ENCODE measurements around the gene TTF2. TPM values are rescaled to one million over a fixed set of nuclear protein-coding genes. Genes with fewer than 3 reads are reported as not detected.
A peak's percentile ranks its signal among the peaks of the same experiment; 100 is the strongest.
"Not testable (repeated sequence)": the region's sequence is repeated elsewhere in the genome, so short reads cannot be mapped to it uniquely, and the experiment has no call there.

The TTF2 gene
- total and polyA plus RNA-seq, 4 experiments from 2014 or later = 5.7 to 29.5 (median 20.2) TPM

DNA sequence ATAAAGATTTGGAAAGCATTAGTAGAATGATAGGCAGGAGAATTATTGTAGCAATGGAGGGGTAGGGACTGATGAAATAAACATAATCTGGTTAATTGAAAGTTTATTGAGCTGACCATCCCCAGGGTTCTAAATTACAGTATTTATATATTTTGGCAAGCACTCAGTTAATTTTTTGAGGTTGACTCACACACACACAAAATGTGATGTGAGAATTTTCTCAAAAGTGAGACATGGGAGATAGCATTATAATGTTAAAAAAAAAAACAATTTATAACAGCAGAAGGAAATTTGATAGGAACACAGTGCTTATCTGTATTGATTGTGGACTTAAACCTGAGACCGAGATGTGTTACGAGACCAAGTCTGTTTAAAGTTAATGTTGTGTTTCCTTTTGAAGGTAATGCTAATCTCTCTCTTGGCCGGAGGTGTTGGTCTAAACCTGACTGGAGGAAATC is 36.9 kb downstream of the TTF2 start:
- H3K4me1 ChIP-seq (ENCODE audit: insufficient read depth, low read length) = peaks cover 7% of the 10 kb centered on the region
- Mint-ChIP-seq H3K4me3 (no peak overlapping the region), H3K4me1 (peaks cover 1 to 8% (median 4%) of the 10 kb centered on the region in 4 donors), H3K9me3 (no peaks in the 10 kb centered on the region), H3K27ac (no peak overlapping the region), H3K36me3 (peaks cover 58 to 78% of the 10 kb centered on the region in 2 donors), H3K27me3 (no peaks in the 10 kb centered on the region)
- no peak for DNase-seq
- no peaks in the 10 kb centered on the region for H3K27me3 ChIP-seq (ENCODE audit: insufficient read depth, low read length)
- H3K27ac ChIP-seq (ENCODE audit: low read depth, low read length) = no peak overlapping the region
- intact Hi-C loops (cut with micrococcal nuclease) = no loop called here
- H3K9me3 ChIP-seq (ENCODE audit: control insufficient read depth in 1 of 2, low read length in 2 of 2) = no peaks in the 10 kb centered on the region
- H3K4me3 ChIP-seq (ENCODE audit: low read length in 2 of 2) = no peak overlapping the region
- CTCF ChIA-PET (ENCODE audit: partially characterized antibody) = no interaction called here
- H3K36me3 ChIP-seq (ENCODE audit: insufficient read depth, low read length) = peaks cover 21% of the 10 kb centered on the region
- POLR2A ChIA-PET (ENCODE audit: partially characterized antibody) = no interaction called here

DNA sequence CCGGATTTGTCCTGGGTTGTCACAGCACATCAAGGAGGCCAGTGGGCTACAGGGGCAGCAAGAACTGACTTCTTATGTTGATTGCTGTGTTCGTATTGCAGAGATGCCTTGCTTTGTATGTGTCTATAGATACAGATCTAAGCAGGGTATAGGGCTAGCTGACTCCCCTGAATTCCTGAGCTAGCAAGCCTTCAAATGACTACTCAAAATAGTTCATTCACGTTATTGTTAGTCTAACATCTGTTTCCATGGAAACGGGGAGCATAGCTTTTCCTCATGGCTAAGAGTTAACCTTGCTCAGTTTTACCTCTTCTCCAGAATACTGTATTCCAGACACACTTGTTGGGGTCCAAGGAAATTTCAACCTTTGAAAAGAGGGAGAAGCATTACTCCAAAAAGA is 37.3 kb downstream of the TTF2 start:
- CTCF ChIA-PET (ENCODE audit: partially characterized antibody) = no interaction called here
- Histone ChIP-seq H3K4me1 (ENCODE audit: insufficient read depth, low read length) (peaks cover 7% of the 10 kb centered on the region), H3K27ac (ENCODE audit: low read depth, low read length) (no peak overlapping the region), H3K9me3 (ENCODE audit: control insufficient read depth in 1 of 2, low read length in 2 of 2) (no peaks in the 10 kb centered on the region), H3K36me3 (ENCODE audit: insufficient read depth, low read length) (peaks cover 18% of the 10 kb centered on the region), H3K27me3 (ENCODE audit: insufficient read depth, low read length) (no peaks in the 10 kb centered on the region), H3K4me3 (ENCODE audit: low read length in 2 of 2) (no peak overlapping the region)
- no peaks in the 10 kb centered on the region for H3K27me3 Mint-ChIP-seq
- intact Hi-C loops (cut with micrococcal nuclease) = no loop called here
- H3K9me3 Mint-ChIP-seq = no peaks in the 10 kb centered on the region
- H3K4me3 Mint-ChIP-seq = no peak overlapping the region
- H3K36me3 Mint-ChIP-seq = peaks cover 59 to 80% of the 10 kb centered on the region in 2 donors
- POLR2A ChIA-PET (ENCODE audit: partially characterized antibody) = no interaction called here
- DNase-seq = no peak
- H3K27ac Mint-ChIP-seq = no peak overlapping the region
- H3K4me1 Mint-ChIP-seq = peaks cover 4 to 8% (median 5%) of the 10 kb centered on the region in 4 donors

DNA sequence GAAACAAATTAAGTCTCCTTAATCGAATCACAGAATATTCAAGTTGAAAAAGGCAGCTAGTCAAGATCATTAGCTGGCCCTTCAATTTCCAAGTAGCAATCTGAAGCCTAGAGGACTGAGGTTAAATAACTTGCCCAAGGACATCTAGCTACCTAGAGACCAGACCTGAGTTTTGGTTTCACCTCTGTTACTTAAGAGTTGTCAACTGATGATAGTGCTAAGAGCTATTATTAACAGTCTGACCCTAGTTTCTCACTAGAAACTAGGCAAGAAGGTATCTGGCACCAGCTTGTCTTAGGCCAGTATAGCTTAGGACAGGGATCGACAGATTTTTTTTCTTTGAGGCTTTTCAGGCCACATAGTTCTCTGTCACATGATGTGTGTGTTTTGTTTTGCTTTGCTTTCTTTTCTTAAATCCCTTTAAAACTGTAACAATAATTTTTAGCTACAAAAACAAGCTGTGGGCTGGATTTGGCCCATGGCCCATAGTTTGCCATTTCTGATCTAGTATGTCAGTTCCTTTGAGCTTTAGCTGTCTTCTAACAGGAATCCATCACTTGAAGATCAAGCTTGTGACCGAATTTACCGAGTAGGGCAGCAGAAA is 38.3 kb downstream of the TTF2 start:
- intact Hi-C loops (cut with micrococcal nuclease) = no loop called here
- Mint-ChIP-seq H3K27me3 (no peaks in the 10 kb centered on the region), H3K27ac (no peak overlapping the region), H3K4me1 (peaks cover 4 to 8% (median 5%) of the 10 kb centered on the region in 4 donors), H3K36me3 (peaks cover 62 to 78% of the 10 kb centered on the region in 2 donors), H3K4me3 (no peak overlapping the region), H3K9me3 (no peaks in the 10 kb centered on the region)
- H3K27ac ChIP-seq (ENCODE audit: low read depth, low read length) = no peak overlapping the region
- no peak for DNase-seq
- H3K27me3 ChIP-seq (ENCODE audit: insufficient read depth, low read length) = no peaks in the 10 kb centered on the region
- POLR2A ChIA-PET (ENCODE audit: partially characterized antibody) = no interaction called here
- H3K9me3 ChIP-seq (ENCODE audit: control insufficient read depth in 1 of 2, low read length in 2 of 2) = no peaks in the 10 kb centered on the region
- H3K4me3 ChIP-seq (ENCODE audit: low read length in 2 of 2) = no peak overlapping the region
- H3K36me3 ChIP-seq (ENCODE audit: insufficient read depth, low read length) = peaks cover 11% of the 10 kb centered on the region
- CTCF ChIA-PET (ENCODE audit: partially characterized antibody) = interaction anchor here (0.9 to 1.4 kb wide), 2 partner anchors 24 to 30 kb away, joined by 3 to 10 read pairs; no protein-coding TSS in a partner anchor
- peaks cover 6% of the 10 kb centered on the region for H3K4me1 ChIP-seq (ENCODE audit: insufficient read depth, low read length)

DNA sequence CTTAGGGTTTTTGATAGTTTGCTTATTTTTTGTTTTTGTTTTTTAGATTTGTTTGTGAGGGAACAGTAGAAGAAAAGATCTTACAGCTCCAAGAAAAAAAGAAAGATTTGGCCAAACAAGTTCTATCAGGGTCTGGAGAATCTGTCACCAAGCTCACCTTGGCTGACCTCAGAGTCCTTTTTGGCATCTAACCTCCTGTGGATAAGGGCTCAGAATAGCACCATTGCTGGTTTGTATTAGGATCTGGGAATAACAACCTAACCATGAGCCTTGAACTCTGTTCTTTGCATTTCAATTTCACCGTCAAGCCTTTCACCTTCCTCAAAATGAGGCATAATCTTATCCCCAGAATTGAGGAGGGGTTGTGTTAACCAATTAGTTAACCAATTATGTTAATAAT is 41.2 kb downstream of the TTF2 start:
- Histone ChIP-seq H3K27ac (ENCODE audit: low read depth, low read length) (no peak overlapping the region), H3K4me1 (ENCODE audit: insufficient read depth, low read length) (no peaks in the 10 kb centered on the region), H3K27me3 (ENCODE audit: insufficient read depth, low read length) (no peaks in the 10 kb centered on the region), H3K36me3 (ENCODE audit: insufficient read depth, low read length) (peaks cover 11% of the 10 kb centered on the region), H3K9me3 (ENCODE audit: control insufficient read depth in 1 of 2, low read length in 2 of 2) (no peaks in the 10 kb centered on the region), H3K4me3 (ENCODE audit: low read length in 2 of 2) (no peak overlapping the region)
- H3K27me3 Mint-ChIP-seq = no peaks in the 10 kb centered on the region
- H3K4me1 Mint-ChIP-seq = peaks cover 0 to 4% (median 2%) of the 10 kb centered on the region in 4 donors
- H3K27ac Mint-ChIP-seq = peak overlapping the region in 1 of 7 donors; percentile 46
- no peak for DNase-seq
- intact Hi-C loops (cut with micrococcal nuclease) = no loop called here
- H3K36me3 Mint-ChIP-seq = peaks cover 64% of the 10 kb centered on the region in 2 donors
- ChIA-PET CTCF (ENCODE audit: partially characterized antibody) (interaction anchor here (1.1 to 1.2 kb wide), 2 partner anchors 27 to 35 kb away, joined by 3 read pairs; no protein-coding TSS in a partner anchor), POLR2A (ENCODE audit: partially characterized antibody) (no interaction called here)
- H3K9me3 Mint-ChIP-seq = no peaks in the 10 kb centered on the region
- H3K4me3 Mint-ChIP-seq = no peak overlapping the region

DNA sequence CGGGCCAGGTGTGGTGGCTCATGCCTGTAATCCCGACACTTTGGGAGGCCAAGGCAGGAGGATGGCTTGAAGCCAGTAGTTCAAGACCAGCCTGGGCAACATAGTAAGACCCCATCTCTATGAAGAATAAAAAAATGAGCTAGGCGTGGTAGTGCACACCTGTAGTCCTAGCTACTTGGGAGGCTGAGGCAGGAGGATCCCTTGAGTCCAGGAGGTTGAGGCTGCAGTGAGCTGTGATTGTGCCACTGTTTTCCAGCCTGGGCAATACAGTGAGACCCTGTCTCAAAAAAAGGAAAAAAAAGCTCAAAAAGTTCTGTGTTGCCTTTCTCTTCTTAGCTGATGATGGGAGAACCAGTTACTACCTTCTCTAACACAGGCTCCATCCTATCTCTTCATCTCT is 41.7 kb downstream of the TTF2 start:
- H3K27ac ChIP-seq (ENCODE audit: low read depth, low read length); H3K27me3 ChIP-seq (ENCODE audit: insufficient read depth, low read length); H3K27me3 Mint-ChIP-seq; H3K4me3 Mint-ChIP-seq; intact Hi-C loops (cut with micrococcal nuclease); H3K4me1 ChIP-seq (ENCODE audit: insufficient read depth, low read length); DNase-seq; H3K4me1 Mint-ChIP-seq; H3K9me3 ChIP-seq (ENCODE audit: control insufficient read depth in 1 of 2, low read length in 2 of 2); H3K9me3 Mint-ChIP-seq; H3K4me3 ChIP-seq (ENCODE audit: low read length in 2 of 2); POLR2A ChIA-PET (ENCODE audit: partially characterized antibody): not testable (repeated sequence)
- Mint-ChIP-seq H3K27ac (peak overlapping the region in 1 of 7 donors; percentile 83), H3K36me3 (peaks cover 60 to 61% of the 10 kb centered on the region in 2 donors)
- H3K36me3 ChIP-seq (ENCODE audit: insufficient read depth, low read length) = peaks cover 11% of the 10 kb centered on the region
- CTCF ChIA-PET (ENCODE audit: partially characterized antibody) = interaction anchor here (1.1 to 1.2 kb wide), 2 partner anchors 26 to 35 kb away, joined by 3 read pairs; no protein-coding TSS in a partner anchor

DNA sequence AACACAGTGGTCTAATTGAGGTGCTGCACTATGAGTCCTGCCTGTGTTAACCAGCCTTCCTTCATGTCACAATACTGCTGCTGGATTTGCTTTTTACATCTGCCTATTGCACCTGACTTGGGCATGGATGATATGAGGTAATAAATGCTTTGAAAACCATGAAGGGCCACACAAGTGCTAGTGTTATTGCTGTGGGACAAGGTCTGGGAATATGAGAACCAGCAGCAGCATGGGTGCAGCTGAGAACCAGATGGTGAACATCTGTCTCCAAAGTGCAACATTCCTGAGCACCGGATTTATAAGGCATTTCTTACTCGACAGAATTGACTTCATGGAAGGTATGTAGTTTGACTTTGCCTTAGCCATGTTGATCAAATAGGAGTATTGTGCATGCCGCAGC is 44.9 kb downstream of the TTF2 start:
- peaks cover 33 to 38% of the 10 kb centered on the region in 2 donors for H3K36me3 Mint-ChIP-seq

DNA sequence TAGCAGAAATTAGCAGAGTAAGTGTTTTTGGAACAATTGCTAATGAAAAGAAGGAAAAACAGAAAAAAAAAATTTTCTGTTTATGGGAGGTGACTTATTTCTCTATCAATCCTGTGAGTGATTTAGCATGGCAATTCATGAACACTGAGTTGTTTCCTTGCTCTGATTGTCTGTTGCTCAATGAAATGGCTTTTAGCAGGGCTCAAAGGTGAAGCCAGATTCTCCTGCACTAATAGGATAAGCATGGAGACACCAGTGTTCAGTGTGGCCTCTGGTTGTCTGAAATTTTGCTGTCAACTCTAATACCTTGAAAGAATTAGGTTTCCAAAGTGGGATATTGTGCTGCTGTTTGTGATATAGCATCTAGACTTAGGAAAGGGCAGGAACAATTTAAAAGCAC is 45.6 kb downstream of the TTF2 start:
- ChIA-PET CTCF (ENCODE audit: partially characterized antibody) (no interaction called here), POLR2A (ENCODE audit: partially characterized antibody) (no interaction called here)
- no peak overlapping the region for H3K27ac Mint-ChIP-seq

More for the DNA sequence above, 44.9 kb downstream of the TTF2 start:
- Mint-ChIP-seq H3K27me3 (no peaks in the 10 kb centered on the region), H3K27ac (no peak overlapping the region), H3K4me3 (no peak overlapping the region), H3K4me1 (peaks cover 0 to 14% (median 12%) of the 10 kb centered on the region in 4 donors), H3K9me3 (no peaks in the 10 kb centered on the region)
- intact Hi-C loops (cut with micrococcal nuclease) = no loop called here
- no peak for DNase-seq
- H3K4me3 ChIP-seq (ENCODE audit: low read length in 2 of 2) = no peak overlapping the region
- H3K36me3 ChIP-seq (ENCODE audit: insufficient read depth, low read length) = peaks cover 7% of the 10 kb centered on the region
- no peak overlapping the region for H3K27ac ChIP-seq (ENCODE audit: low read depth, low read length)
- ChIA-PET CTCF (ENCODE audit: partially characterized antibody) (interaction anchor here (1.5 kb wide), 1 partner anchor 24 kb away, joined by 4 read pairs; no protein-coding TSS in a partner anchor), POLR2A (ENCODE audit: partially characterized antibody) (no interaction called here)
- H3K4me1 ChIP-seq (ENCODE audit: insufficient read depth, low read length) = no peaks in the 10 kb centered on the region
- no peaks in the 10 kb centered on the region for H3K9me3 ChIP-seq (ENCODE audit: control insufficient read depth in 1 of 2, low read length in 2 of 2)
- H3K27me3 ChIP-seq (ENCODE audit: insufficient read depth, low read length) = no peaks in the 10 kb centered on the region

More for the DNA sequence above, 45.6 kb downstream of the TTF2 start:
- no peaks in the 10 kb centered on the region for H3K4me1 ChIP-seq (ENCODE audit: insufficient read depth, low read length)
- peaks cover 1% of the 10 kb centered on the region for H3K36me3 ChIP-seq (ENCODE audit: insufficient read depth, low read length)
- no peaks in the 10 kb centered on the region for H3K9me3 ChIP-seq (ENCODE audit: control insufficient read depth in 1 of 2, low read length in 2 of 2)
- H3K9me3 Mint-ChIP-seq = no peaks in the 10 kb centered on the region
- peaks cover 25 to 31% of the 10 kb centered on the region in 2 donors for H3K36me3 Mint-ChIP-seq
- no peak for DNase-seq
- no peaks in the 10 kb centered on the region for H3K27me3 ChIP-seq (ENCODE audit: insufficient read depth, low read length)
- intact Hi-C loops (cut with micrococcal nuclease) = no loop called here
- no peak overlapping the region for H3K4me3 Mint-ChIP-seq
- H3K4me3 ChIP-seq (ENCODE audit: low read length in 2 of 2) = no peak overlapping the region
- no peaks in the 10 kb centered on the region for H3K27me3 Mint-ChIP-seq
- H3K27ac ChIP-seq (ENCODE audit: low read depth, low read length) = no peak overlapping the region
- H3K4me1 Mint-ChIP-seq = peaks cover 4 to 19% (median 13%) of the 10 kb centered on the region in 4 donors

Measured in CD4-positive, alpha-beta memory T cell (primary cell).